Stimulated activated CD8-positive, alpha-beta memory T cell treated with anti-CD3 and anti-CD28 coated beads, Interleukin-12 subunit alpha, Interleukin-12 subunit beta, amount 100 ng/mL, for 1 hour (primary cell): ENCODE results near the gene COL6A5.
"Not testable (repeated sequence)": the region's sequence is repeated elsewhere in the genome, so short reads cannot be mapped to it uniquely, and the experiment has no call there.

Experiments used
- DNase-seq: peaks from one replicate; pipeline ENCODE4 v3.0.0-alpha.2; 2020; ENCODE audit warnings: low read depth

COL6A5 gene

GRCh38 chr3:130384476-130385025 lies 39.1 kb downstream of the COL6A5 start:
- DNase-seq = no peak

GRCh38 chr3:130386604-130387263 lies 41.3 kb downstream of the COL6A5 start:
- DNase-seq = no peak

GRCh38 chr3:130389743-130390478 lies 44.4 kb downstream of the COL6A5 start:
- DNase-seq = no peak

GRCh38 chr3:130392266-130392665 lies 46.8 kb downstream of the COL6A5 start:
- DNase-seq = no peak

GRCh38 chr3:130393594-130393993 lies 48.1 kb downstream of the COL6A5 start:
- DNase-seq = no peak

GRCh38 chr3:130395331-130395730 lies 49.9 kb downstream of the COL6A5 start:
- no peak for DNase-seq

DNA sequence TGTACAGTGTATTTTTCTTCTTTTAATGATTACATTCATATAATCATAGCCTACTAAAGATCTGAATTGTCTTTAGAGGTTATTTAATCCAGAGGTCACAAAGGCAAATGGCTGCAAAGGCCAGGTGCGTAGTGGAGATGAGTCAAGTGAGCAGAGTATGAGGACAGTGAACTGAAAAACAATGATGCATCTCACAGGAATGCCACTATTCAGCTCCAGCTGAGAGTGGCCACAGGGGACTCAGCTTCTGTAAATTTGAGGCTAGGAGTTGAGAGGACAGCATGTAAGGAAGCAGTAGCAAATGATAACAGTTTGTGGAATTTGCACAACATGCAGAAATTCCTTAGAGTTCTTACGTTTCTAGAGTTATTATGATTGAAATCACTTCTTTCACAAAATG lies 50.4 kb downstream of the COL6A5 start:
- no peak for DNase-seq

DNA sequence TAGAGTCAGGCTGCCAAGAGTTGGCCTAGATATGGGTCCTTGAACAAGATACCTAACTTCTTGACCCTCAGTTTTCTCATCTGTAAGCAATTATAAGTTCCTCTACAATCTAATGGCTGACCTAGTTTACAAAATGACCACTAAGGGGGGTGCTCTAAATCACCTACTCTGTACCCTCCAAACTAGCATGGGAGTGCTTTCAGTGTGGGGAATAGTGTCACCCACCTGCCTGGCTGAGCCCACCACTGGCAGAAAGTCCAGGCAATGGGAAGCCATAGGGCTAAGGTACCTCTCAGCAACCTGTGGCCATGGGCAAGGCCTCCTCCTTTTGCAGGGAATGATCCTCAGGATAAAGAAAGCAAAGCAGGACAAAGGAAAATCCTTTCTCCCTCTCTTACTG lies 58.9 kb downstream of the COL6A5 start:
- no peak for DNase-seq

GRCh38 chr3:130405956-130406355 lies 60.5 kb downstream of the COL6A5 start:
- no peak for DNase-seq

GRCh38 chr3:130408253-130408652 lies 62.8 kb downstream of the COL6A5 start:
- DNase-seq = not testable (repeated sequence)

- no peak for DNase-seq
These were observed 65.8 kb downstream of the COL6A5 start for GRCh38 chr3:130411320-130411719.

- no peak for DNase-seq
These were observed 67.6 kb downstream of the COL6A5 start for GRCh38 chr3:130412991-130413560.

DNA sequence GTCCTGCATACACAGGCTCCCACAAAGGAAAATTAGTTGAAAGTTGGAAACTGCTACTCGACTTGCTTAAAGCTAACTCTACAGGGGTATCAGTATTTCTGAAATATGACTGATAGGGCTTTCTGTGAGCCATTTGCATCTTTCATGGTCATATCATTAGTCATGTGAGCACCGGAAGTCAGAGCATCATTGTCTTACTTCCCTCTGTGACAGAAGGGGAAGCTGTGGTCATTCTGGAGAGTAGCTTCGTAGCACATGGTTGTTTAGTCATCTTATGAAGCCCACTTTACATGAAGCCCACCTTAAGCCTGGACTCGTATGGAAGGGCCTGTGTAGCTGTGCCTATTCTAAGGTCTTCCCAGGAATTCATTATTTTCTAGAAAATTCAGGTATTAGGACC lies 69.0 kb downstream of the COL6A5 start:
- no peak for DNase-seq

DNA sequence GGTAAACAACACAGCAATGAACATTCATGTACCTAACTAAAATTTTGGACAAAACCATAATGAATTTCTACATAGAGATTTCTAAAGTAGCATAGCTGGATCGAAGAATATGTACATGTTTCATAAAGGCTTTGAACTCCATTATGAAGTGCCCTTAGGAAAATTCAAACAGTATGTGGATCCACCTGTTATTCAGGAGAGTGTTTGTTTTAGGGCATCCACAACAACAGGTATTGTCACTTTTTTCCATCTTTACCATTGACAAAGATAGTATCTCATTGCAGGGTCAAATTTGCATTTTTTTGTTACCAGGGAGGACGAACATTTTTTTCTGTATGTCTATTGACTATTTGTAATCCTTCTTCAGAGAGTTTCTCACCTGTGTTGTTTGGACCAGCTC lies 75.0 kb downstream of the COL6A5 start:
- no peak for DNase-seq

DNA sequence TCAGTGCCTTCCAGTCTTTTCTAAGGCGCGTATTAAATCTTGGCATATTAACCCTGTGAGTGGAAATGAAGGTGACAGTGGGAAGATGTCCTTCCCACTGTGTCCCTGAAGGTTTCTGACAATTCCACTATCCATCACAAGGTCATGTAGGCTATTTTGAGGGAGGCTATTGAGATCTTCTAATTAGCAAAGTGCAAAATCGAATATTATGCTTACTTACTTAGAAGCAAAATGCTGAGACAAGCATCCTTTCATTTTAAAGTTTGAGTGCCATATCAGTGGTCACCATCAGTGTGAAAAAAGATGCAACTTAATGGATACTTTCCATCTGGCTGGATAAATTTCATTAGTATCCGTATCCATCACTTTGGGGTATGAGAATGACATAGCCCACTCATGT lies 77.6 kb downstream of the COL6A5 start:
- DNase-seq = no peak

GRCh38 chr3:130424837-130425236 lies 79.4 kb downstream of the COL6A5 start:
- no peak for DNase-seq

DNA sequence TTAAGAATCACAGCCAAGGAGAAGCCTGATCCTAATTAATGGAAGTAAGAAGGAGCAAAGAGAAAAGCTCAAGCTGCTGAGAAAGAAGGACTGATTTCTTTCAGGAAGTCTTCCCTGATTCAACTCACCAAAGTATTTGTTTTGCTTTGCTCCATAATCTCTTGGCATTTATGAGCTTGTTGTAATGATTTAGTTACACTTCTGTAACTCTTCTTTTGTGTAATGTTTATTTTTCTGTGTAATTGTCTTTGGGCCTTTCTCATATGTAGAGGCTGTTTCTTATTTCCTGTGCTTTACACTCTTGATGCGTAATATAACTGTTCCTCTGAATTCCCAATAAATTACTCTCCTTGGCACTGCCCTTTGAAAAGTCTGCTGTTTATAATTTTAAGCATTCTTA lies 80.0 kb downstream of the COL6A5 start:
- no peak for DNase-seq

GRCh38 chr3:130426206-130426605 lies 80.7 kb downstream of the COL6A5 start:
- DNase-seq = no peak

DNA sequence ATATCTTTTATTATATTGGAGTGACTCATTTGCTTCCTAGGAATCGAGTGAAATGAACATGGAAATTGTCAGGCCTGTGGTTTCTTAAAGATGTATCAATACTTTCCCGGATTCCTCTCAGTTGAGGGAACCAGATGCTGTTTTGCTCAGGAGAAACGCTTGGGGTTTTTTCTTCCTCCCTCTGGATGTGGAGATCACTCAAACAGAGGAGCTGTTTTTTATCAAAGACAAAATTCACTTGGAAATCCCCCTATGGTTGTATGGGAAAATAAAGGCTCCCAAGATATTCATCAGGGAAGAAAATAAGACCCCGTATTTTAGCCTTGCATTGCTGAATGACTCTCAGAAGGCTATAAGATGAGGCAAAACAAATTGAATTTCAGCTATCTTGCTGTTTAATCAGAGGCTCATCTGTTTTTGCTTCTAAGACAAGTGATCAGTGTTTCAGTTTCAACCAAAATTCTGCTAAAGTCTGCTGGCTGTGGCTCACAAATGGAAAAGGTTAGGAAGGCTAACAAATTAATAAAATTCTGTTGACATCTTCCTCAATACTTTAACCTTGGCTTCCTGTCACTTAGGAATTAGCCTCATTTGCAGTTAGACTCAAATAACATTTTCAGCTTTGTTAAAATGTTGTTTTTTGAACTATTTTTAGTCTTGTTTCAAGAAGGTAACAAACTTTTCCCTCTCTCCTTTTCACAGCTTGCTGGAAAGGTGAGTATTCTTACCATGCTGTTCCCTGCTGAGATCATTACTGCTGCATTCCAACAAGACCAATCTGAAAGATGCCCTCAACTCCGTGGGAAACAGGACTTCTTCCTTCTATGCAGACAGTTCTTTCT lies 83.6 kb downstream of the COL6A5 start:
- no peak for DNase-seq

DNA sequence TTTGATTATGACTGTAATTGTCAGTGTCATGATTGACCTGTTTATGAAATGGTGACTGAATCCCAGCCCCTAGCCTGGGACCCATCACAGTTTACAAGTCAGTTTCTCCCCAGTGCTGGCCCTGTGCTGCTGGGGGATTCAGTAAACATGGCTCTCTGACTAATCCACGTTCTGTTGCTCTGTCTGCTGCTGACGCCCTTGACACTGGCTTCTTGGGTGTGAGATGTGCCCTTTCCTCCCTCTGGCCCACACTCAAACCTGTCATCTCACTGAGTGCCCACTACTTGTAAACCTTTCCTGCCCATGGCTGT lies 84.2 kb downstream of the COL6A5 start:
- no peak for DNase-seq

- no peak for DNase-seq
These were observed 84.8 kb downstream of the COL6A5 start for GRCh38 chr3:130430266-130430665.

- not testable (repeated sequence) for DNase-seq
These were observed 86.6 kb downstream of the COL6A5 start for GRCh38 chr3:130432086-130432485.
